ENCODE measurements around the gene NECTIN1.
A peak's percentile ranks its signal among the peaks of the same experiment; 100 is the strongest.

Gene NECTIN1

GRCh38 chr11:119691701-119692539, 37.1 kb downstream of the NECTIN1 start:
- peak; percentile 62 for DNase-seq

- no peak for DNase-seq
Measured at GRCh38 chr11:119691020-119691666, 37.9 kb downstream of the NECTIN1 start.

- no peak for DNase-seq
Measured at GRCh38 chr11:119689302-119689701, 39.7 kb downstream of the NECTIN1 start.

- DNase-seq, result no peak
Measured at GRCh38 chr11:119688356-119688755, 40.6 kb downstream of the NECTIN1 start.

- DNase-seq, result no peak
Measured at GRCh38 chr11:119687373-119688046, 41.5 kb downstream of the NECTIN1 start.

GRCh38 chr11:119686177-119686882, 42.7 kb downstream of the NECTIN1 start:
- no peak for DNase-seq

GRCh38 chr11:119685111-119685746, 43.8 kb downstream of the NECTIN1 start:
- no peak for DNase-seq

- no peak for DNase-seq
Measured at GRCh38 chr11:119684361-119685110, 44.5 kb downstream of the NECTIN1 start.

DNA sequence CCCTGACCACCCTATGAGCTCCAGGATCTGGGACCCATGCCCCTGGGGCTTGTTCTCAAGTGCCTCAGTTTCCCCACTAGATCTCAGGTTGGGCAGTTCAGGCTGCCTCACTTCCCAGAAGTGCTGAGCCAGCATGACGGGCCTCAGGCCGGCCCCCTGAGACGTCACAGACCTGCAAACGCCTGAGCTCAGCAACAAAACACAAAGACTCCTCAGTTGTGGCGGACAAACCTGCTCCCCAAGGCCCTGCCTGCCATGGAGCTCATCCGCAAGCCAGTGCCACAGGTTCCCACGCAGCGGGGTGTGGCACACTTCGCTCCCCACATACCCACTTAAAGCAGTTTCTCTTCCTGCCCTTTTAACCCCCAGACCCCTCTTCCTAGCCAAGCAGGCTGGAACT, 45.2 kb downstream of the NECTIN1 start:
- DNase-seq, result no peak

DNA sequence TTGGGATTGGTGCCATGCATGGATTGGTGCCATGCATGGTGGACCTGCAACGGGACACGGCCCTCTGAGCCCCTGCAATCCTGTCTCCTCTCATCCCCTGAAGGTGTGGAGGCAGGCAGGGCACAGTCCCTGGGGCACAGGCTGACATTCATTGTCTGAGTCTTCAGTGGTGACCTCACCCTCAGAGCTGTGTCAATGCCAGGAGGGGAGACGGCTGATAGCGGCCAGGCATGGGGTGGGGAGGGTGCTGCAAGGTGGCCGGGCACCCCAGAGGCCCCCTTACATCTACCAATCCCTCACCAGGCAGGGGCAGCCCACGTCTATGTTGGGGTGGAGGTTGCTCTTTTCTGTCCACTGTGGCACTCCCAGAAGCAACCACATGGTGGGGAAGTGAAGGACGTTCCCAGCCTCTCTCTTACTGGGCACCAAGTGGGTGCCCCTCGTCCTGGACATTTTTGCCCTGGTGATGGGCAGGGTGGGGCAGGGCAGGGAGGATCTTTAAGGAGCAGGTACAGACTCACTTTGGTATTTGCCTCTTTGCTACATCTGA, 47.6 kb downstream of the NECTIN1 start:
- no peak for DNase-seq

- DNase-seq, result no peak
Measured at GRCh38 chr11:119680541-119681360, 48.2 kb downstream of the NECTIN1 start.

- DNase-seq, result no peak
Measured at GRCh38 chr11:119679346-119679745, 49.7 kb downstream of the NECTIN1 start.

GRCh38 chr11:119678351-119678750, 50.6 kb downstream of the NECTIN1 start:
- DNase-seq, result no peak

DNA sequence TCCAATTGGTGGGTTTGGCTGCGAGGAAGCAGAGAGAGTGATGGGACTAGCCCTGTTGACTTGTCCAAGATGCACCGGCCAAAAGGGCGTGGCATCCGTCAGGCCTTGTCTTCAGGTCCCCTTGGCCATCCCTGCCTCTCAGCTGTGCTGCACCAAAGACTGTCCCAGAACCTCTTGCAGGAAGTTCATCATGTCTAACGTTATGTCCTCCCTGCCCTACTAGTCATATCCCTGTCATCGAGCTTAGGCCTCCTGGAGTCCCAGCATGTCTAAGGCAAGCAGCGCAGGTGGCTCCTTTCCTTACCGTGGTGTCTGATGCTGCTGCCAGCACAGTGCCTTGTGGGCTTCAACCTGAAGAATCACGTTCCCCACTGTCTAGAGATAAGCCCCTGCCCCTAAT, 51.2 kb downstream of the NECTIN1 start:
- DNase-seq, result no peak

DNA sequence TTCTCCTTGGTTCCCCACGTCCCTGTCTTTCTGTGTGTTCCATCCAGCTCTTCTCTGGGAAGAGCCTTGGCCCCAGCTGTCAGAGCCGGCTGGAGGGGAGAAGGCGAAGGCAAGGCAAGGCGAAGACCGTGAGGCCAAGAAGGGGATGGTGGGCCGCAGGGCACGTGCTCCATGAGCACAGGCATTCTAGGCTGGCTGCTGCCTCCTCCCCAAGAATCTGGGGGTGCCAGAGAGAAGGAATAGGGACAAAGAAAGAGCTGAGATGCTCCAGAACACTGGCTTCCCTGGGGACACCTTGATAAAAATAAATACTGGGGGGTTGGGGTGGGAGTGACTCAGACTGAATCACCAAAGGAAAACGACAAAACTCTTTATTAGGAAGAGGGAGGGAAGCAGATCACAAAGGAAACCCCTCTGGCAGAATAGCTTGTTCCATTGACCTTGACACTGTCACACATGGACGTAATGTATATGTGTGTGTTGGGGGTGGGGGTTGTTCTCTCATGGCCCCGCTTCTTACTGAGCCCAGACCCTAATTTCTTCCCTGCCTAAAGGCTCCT, 52.5 kb downstream of the NECTIN1 start:
- no peak for DNase-seq

- no peak for DNase-seq
Measured at GRCh38 chr11:119673759-119674336, 55.2 kb downstream of the NECTIN1 start.

GRCh38 chr11:119673052-119673758, 55.8 kb downstream of the NECTIN1 start:
- DNase-seq, result no peak

GRCh38 chr11:119672597-119672996, 56.4 kb downstream of the NECTIN1 start:
- DNase-seq, result no peak

DNA sequence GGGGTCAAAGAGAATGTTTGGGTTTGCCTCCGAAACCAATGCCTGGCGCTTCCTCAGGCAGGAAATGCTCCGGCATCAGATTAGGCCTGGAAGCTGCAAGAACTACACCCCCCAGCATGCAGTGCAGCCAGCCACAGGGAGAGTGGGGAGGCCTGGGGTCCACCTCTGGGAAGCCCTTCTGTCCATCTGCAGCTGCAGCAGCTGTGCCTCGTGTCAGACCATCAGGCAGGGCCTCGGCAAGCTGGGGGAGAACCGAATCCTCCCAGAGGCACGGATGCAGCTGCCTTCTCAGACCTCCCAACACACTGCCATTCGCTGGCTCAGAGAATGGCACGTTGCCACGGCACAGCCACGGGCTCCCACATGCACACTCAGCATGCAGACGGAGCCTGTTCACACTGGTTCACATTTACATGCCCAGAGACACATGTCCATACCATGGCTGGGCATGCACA, 57.4 kb downstream of the NECTIN1 start:
- DNase-seq, result peak; percentile 16

All from DMS 273 treated with DMSO at 0.1 percent for 48 hours (cell line).